NCI-H69 (cell line): ENCODE measurements around the gene ANTXRL.
"Not testable (repeated sequence)": the region's sequence is repeated elsewhere in the genome, so short reads cannot be mapped to it uniquely, and the experiment has no call there.

ENCODE experiments used
- DNase-seq: peaks from one replicate; lab custom pipeline; 2025; lab: John Stamatoyannopoulos, UW

ANTXRL gene

DNA sequence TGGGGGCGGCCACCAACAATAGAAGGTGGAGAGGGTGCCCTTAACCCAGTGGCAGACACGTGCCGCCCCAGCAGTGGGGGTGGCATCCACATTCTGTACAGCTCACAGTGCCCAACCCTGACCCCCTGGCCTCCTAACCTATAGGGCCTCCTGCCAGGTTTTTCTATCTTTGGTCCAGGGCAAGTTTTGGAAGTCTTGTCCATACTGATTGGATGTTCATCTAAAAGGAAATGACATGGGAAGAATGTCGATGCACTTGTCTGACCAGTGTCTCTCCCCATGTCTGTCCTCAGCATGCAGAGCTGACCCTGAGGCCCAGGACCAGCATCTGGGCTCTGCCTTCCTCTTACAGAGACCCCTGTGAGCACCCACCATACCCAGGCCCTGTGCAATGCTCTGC is 32.3 kb upstream of the ANTXRL start:
- DNase-seq, result no peak

DNA sequence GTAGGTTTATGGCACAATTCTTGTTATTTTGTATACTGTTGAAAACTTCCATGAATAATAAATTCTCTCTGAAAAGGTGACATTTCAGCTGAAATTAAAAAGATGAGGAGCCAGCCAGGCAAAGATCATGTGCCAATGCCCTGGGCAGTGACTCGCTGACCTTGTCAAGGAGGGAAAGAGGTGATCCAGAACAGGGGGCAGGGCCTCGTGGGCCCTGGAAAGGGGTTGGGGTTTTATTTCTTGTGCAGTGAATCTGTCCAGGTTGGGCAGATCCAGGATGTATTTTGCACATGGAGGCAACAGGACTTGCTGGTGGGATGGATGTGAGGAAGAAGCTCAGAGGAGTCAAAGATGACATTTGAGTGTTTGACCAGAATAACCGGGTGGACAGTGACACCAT is 31.6 kb upstream of the ANTXRL start:
- DNase-seq, result not testable (repeated sequence)

DNA sequence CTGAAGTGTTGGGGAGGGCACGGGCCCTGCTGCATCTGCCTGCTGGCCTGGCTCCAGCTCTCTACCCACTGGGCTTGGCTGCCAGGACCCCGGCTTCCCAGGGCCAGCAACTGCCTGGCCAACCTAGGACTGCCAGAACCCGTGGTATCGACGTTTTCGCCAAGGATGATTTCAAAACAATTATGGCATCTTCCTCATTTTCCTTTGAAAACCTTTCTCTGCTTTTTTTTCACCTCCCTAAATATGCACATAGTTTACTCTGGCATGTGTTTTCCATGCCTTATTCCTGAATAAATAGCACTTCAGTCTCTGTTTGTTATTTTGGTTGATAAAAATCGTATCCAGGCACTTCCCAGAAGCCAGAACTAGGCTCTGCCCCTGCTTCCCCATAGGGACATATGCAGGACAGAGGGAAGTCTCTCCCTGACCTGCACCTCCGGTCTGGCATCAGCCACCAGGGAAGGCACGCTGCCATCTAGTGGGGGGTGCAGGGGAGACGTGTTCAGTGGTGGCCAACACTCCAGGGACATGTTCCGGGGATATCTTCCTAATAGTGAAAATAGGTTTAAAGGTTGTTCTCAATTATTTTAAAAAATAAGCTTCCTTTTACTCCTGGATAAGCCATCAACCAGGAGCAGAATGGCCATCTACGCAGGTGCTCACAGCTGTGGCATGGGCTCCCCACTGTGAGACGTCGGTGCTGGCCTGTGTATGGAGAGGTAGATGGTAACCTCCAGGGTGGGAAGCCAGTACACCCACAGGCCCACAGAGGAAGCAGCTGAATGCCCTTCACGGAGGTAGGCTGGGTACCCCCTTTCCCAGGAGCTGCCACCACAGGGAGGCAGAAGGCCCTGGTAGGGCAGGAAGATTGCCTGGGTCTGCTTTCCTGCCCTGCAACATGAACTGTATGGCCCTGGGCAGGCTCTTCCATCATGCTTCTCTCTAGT is 30.7 kb upstream of the ANTXRL start:
- DNase-seq, result peak; percentile 13

DNA sequence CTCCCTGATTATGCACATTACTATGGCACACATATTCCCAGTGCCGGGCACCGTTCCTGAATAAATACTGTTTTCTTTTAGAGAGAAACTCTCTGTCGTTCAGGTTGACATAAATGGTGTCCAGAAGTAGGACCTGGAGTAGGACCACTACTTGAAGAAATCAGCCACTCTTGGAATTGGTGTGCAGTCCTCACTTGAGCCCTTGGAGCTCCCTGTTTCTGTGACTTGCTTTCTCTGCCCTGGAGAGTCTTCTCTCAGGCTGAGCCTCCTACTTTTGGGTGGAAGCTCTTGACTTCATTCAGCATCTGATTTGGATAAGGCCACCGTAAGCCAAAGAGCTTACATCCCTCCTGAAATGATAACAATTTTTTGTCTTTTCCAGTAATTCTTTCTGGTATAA is 29.7 kb upstream of the ANTXRL start:
- no peak for DNase-seq

GRCh38 chr10:46262906-46263560 is 23.8 kb upstream of the ANTXRL start:
- not testable (repeated sequence) for DNase-seq

DNA sequence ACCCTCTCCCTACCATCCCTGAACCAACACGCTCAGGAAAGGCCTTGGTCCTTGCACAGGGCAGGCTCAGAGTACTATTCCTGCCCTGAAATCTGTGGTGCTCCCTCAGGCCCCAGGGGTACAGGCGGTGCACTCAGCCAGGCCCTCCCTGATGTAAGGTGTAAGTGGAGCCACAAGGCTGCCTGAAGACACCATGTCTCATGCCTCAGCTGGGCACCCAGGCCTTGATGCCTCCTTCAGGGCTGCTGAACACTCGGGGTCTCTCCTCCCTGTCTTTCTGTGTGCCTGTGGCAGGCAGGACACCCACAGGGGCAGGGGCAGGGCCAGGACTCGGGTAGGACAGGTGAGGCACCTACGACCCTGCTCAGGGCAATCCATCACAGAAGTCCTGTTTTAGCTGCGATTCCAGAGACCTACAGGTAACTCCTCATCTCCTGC is 22.9 kb upstream of the ANTXRL start:
- DNase-seq, result no peak

DNA sequence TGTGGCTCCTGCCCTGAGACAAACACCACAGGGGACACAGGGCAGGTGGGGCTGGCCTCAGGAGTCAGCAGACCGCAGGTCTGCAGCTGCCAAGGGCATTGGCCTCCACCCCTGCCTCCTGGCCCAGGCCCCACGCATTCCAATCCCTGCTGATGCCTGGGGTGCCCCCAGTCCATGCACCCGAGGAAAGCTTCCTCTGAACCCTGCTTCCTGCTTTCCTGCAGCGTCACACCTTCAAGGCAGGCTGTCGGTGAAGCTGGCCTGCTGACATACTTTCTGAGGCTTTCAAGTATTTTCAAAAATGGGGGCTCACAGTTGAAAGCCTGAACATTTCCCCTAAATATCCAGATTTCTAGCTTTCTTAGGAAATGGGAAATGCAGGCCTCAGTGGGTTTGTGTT is 22.5 kb upstream of the ANTXRL start:
- DNase-seq, result no peak

DNA sequence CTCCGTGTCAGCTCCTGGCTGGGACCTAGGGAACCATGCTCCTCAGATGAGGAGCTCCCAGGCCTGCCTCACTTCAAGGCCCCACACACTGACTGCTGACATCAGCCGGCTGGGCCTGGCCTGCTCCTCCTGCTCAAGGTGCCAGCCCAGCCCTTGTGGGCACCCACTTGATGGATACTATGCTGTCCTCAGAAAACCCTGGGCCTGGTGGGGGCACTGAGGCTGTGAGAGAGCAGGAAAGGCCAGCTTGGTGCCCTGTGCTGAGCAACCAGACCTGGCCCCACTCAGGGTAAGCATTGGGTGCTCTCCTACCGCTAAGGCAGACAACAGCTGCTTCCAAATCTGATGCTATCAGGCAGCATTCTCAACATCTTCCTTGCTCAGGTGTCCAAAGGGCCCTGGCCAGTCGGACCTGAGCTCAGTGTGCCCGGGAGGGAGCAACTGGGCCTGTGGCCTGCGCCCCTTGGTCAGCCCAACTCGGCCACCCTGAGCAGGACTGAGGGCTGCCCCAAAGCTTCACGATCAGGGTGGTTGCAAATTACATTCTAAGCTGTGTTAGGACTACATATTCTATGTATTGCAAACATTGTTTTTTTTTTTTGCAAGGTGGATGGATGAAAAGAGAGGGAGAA is 21.9 kb upstream of the ANTXRL start:
- DNase-seq, result no peak

DNA sequence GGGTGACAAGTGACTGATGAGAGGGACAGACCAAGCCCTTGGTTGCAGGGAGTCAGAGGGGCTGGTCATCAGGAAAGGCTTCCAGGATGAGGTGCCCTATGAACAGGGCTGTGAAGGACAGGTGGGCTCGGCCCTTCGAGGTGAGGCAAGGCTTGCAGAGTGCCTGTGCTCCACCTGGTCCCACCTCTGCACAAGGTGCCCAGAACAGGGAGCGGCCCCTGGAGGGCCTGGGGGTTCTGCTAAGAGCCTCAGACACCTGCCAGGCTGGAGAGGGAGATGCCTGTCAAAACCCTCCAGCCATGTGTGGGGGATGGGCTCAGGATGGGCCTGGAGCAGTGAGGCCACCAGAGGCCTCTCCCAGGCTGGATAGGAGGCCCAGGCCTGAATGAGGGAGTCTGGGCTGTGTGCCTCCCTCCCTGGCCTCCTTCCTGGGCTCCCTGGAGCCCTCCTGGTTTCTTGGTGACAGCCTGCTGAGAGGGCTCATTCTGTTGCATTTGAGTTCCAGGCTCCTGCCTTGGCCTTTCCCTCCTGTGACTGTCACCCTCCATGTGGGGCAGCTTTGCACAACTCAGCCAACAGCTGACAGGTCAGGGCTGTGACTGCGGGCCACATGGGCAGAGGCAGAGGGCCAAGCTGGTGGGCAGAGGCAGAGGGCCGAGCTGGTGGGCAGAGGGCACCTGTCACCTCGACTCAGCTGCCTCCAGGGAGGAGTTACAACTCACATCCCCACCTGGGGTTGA is 21.1 kb upstream of the ANTXRL start:
- not testable (repeated sequence) for DNase-seq

DNA sequence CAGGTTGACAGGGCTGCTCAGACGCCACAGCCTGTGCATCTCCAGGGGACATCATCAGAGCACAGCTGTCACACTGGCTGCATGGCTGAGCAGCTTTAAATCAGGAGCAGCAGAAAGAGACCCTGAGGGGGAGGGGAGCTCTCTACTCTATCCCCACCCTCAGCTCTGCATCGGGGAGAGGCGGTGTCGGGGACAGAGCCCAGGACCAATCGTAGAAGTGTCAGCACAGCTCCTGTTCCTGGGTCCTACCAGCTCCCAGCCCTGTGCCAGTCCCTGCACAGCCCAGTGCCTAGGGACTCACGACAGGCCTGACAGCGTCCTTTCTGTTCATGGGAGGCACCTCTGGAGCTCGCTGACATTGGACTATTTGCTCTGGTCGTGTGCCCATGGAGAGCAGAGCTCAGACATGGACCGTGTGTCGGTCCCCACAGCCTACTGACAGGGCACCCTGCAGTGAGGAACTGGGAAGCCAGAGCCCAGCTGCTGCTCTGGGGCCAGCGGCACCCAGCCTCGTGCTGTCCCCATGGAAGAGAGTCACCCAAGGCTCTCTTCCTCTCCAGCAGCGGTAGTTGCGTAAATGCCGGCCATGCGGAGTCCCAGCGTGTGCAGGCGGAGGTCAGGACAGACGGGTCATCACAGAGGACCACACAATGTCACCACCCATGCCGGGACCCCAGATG is 20.4 kb upstream of the ANTXRL start:
- DNase-seq, result no peak

DNA sequence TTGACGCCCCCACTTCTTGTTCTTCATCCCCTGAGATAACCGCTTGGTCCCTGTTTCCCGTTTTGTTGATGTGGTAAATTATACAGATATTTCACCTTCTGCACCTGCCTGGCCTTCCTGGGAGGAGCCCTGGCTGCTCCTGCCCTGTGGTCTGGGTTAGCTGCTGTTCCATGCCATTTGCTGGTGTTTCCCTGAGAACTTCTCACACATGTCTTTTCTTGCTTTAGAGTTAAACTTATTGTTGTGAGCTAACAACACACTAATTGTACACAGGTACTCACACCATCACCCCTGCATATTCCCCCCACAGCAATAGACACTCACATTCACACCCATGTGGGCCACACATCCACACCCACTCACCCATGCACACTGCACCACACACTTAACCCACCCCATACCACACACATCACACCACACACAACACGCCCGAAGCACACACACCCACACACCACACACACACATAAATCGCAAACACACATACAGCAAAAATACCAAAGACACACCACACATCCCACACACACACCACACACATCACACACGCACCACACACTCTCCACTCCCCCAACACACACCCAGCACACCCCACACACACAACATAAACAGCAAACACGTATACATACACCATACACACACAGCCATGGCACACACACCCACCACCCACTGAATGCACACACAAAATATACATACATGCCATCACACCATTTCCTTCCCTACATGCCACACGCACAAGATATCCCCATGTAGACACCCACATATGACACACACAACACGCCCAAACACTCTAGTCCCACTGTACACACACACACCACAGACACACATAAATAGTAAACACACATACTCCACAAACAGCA is 19.4 kb upstream of the ANTXRL start:
- DNase-seq, result no peak

DNA sequence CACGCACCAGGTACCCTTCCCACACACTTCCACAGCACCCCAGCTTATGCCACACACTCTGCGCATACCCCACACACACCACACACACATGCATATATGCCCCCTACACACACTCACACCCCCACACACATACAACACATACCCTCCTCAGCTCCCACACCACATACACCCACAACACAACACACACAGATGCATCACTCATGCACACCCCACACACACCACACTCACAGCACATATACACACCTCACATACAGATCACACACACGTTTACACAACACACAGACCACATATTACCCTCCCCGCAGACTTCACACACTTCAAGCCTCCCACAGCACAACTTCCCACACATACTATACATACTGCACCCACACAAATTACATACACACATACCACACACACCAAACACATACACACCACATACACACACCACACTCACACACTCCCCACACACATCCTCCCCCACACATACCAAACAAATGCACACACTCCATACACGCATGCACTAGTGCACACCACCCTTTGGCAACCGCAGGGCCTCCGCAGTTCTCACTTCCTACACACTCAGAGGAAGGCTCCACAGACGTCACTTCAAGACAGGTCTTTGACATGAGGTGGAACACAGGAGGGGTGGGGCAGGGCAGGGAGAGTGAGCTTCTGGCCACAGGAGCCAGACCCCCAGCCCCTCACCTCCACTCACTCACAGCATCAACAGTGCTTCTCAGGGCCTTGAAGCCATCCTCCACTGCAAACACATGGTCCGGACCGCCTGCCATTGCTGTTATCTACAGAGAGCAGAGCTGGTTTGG is 18.5 kb upstream of the ANTXRL start:
- no peak for DNase-seq

DNA sequence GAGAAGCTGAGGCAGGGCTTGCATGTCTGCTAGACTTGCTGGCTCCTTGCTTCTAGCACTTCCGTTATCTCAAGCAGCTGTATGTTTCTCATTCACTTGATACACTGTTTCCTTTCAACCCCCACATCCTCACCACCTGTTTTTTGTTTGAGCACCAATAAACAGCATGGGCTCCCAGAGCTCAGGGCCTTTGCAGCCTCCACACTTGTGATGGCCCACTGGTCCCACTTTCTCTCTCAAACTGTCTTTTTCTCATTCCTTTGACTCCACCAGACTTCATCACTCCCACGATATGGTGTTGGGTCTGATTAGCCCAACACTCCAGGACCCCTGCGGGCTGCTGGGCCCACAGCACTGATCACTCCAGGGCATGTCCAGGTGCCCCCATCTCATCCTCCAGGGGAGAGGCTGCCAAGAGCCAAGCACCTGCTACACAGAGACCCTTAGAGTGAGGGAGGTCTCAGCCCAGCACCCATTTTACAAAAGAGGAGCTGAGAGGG is 17.2 kb upstream of the ANTXRL start:
- DNase-seq, result not testable (repeated sequence)

DNA sequence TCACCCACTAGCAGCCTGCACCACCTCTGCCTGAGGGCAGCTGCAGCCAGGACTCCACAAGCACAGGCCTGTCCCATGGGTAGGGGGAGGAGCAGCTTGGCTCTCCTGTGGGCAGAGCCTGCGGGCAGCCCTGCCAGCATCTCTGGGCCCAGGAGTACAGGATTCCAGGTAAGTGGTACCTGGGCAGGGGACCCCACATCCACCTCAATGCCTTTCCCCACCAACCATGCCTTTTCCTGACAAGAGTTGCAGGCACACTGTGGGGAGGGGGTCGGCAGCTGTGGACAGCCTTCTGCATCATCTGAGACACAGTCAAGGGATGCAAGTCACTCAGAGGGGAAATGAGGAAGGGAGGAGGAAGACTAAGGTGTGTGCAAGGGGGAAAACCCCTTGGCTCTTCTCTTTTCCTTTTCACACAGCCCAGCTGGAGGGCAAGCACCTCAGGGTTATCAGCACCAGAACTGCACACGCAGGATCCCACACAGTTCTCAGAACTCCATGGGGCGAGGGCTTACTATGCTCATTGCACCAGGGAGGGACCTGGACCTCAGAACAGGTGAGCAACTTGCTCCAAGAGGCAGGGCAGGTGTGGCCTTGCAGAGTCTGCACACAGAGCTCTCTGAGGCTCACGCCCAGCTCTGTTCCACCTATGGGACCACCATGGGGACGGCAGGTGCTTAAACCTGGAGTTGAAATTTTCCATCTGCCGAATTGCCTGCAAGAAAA is 16.5 kb upstream of the ANTXRL start:
- DNase-seq, result no peak

GRCh38 chr10:46270963-46271530 is 15.8 kb upstream of the ANTXRL start:
- not testable (repeated sequence) for DNase-seq

DNA sequence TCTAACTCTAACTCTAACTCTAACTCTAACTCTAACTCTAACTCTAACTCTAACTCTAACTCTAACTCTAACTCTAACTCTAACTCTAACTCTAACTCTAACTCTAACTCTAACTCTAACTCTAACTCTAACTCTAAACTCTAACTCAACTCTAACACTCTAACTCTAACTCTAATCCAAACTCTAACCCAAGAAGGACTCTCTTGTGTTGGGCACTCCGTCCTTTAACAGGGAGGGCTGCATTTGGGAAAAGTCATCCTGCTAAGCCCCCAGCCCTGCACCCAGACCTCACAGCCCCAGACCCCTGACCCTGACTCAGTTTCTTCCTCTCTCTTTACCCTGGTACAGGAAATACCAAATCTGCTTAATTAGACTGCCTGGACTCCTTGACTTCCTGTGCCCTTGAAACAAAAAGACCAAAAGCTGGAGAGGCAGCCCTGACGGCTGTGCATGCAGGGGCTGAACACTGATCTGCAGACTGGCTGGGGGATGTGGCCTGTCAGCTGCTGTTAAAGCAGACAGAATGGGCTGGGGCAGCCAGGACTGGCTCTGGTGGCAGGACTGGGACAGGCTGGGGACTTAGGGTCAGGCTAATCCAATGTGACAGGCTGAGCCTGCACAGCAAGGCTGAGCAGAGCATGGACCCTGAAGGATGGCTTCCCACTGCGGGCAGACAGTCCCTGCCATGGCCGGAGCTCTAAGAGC is 14.8 kb upstream of the ANTXRL start:
- DNase-seq, result not testable (repeated sequence)

DNA sequence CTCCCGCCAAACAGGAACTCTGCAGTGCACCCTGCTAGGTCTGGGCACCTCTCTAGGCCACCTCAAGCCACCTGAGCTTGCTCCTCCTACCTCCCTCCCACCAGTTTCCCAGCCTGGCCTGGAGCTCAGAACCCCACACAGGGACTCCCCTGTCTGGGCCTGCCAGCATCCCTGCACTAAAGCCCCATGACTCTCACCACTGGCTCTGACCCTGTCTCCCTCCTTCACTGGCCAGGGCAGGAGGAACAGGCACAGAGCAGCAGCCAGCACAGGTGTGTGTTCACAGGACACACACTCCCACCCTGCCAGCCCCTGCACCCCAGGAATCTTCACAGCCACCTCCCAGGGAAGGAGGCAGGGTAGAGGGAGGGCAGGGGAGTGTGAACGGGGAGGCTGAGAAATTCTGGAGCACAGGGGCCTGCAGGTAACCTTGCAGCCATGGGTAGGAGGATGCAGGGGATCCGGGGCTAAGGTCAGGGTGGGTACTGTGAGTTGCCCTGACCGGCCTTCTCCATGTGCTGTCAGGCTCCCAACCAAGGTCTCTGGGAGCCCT is 13.9 kb upstream of the ANTXRL start:
- no peak for DNase-seq
